Breast epithelium (tissue), 3 donors: ENCODE data around the gene NRF1.

Experiments used
- POLR2A ChIP-seq: fragments of 450-650 bp; IDR thresholded peaks from one replicate; pipeline ENCODE4 v1.6.1; 2016; ENCODE audit warnings: antibody characterized with exemption, mild to moderate bottlenecking, moderate library complexity
- TF ChIP-seq, protein P1 (sequence below), 3 donors: fragments of 450-650 bp; IDR thresholded peaks; one replicate each; pipeline ENCODE4 v1.5.1; 2016 to 2017; ENCODE audit warnings: antibody characterized with exemption in 3 of 3, mild to moderate bottlenecking in 3 of 3, moderate library complexity in 3 of 3

DNA sequence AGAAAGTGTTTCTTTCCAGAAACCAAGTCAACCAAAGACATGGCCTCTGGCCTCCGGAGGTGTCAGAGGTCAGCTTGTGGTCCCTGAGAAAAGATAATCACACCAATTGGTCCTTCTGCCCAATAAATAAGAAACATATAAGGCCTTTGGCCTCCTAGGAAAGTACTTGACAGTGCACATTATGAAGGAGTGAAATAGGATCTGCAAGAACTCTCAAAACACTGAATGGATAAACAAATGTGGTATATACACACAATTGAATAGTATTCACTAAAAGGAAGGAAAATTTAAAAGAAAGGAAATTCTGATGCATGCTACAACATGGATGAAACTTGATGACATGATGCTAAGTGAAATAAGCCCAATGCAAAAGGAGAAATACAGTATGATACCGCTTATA is 35.4 kb upstream of the NRF1 start:
- TF ChIP-seq, protein P1, sequence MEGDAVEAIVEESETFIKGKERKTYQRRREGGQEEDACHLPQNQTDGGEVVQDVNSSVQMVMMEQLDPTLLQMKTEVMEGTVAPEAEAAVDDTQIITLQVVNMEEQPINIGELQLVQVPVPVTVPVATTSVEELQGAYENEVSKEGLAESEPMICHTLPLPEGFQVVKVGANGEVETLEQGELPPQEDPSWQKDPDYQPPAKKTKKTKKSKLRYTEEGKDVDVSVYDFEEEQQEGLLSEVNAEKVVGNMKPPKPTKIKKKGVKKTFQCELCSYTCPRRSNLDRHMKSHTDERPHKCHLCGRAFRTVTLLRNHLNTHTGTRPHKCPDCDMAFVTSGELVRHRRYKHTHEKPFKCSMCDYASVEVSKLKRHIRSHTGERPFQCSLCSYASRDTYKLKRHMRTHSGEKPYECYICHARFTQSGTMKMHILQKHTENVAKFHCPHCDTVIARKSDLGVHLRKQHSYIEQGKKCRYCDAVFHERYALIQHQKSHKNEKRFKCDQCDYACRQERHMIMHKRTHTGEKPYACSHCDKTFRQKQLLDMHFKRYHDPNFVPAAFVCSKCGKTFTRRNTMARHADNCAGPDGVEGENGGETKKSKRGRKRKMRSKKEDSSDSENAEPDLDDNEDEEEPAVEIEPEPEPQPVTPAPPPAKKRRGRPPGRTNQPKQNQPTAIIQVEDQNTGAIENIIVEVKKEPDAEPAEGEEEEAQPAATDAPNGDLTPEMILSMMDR (IDR thresholded peaks at IDR 0.05) = no peak
- TF ChIP-seq POLR2A = no peak
